K562 (cell line): ENCODE data around the gene HPS4. TPM values are rescaled to one million over a fixed set of nuclear protein-coding genes. Genes with fewer than 3 reads are reported as not detected.

Source experiments
- ATAC-seq: fragments of 200-7000 bp; cut with Tn5 transposase; 3 replicates; pipeline ENCODE4 v1.9.1; 2020; ENCODE audit warnings: moderate library complexity
- BruUV-seq: library from RNA; stranded (reverse); fragments of 400-500 nt; replicated peaks from 2 replicates; lab custom pipeline; 2021; lab: Mats Ljungman, UMichigan
- CTCF ChIA-PET: fragments of 300-600 bp; formaldehyde crosslinking; extraction: SDS; loops from one replicate; lab custom pipeline; 2021; ENCODE audit warnings: low intra/inter-chr PET ratio; lab: Yijun Ruan, JAX
- POLR2A ChIA-PET: fragments of 300-600, 350-650 bp; sonication (Branson Sonifier 250); formaldehyde crosslinking; extraction: SDS; loops from one replicate; lab custom pipeline; 2021; ENCODE audit warnings: antibody characterized with exemption, inconsistent platforms; lab: Yijun Ruan, JAX
- DNase-seq, 4 experiments: peaks; one replicate each; pipeline versions ENCODE4 v3.0.0 to v3.0.0-alpha.2; 2011 to 2018; ENCODE audit warnings: low spot score in 3 of 4, mixed read lengths in 3 of 4; ENCODE audit errors: extremely low read depth in 1 of 4
- FAIRE-seq: peaks from 2 replicates; lab custom pipeline; 2011; peaks lifted over from hg19 to GRCh38; lab: Jason Lieb, UNC
- H2AFZ ChIP-seq: 2 replicates; pipeline ENCODE4 v1.6.0; 2011; ENCODE audit warnings: low read depth, low read length, control low read depth, inconsistent platforms
- H3K27ac ChIP-seq: fragments of 200-600 bp; 3 replicates; pipeline ENCODE4 v1.8.0; 2011; ENCODE audit warnings: low read depth, mild to moderate bottlenecking, control low read depth, inconsistent platforms, low read length, moderate library complexity, mixed read lengths; ENCODE audit errors: extremely low read depth
- H3K27me3 ChIP-seq, 2 experiments: fragments of 300-600 bp in 1 of 2; 2 replicates in 1 of 2; 3 replicates in 1 of 2; pipeline versions ENCODE4 v1.6.0 to v1.8.0; 2011; ENCODE audit warnings: inconsistent platforms in 2 of 2, low read length in 2 of 2, mild to moderate bottlenecking in 1 of 2, mixed read lengths in 1 of 2, moderate library complexity in 1 of 2; ENCODE audit not compliant: control insufficient read depth in 2 of 2, insufficient read depth in 2 of 2
- H3K36me3 ChIP-seq: fragments of 300-600 bp; 3 replicates; pipeline ENCODE4 v1.8.0; 2011; ENCODE audit warnings: mild to moderate bottlenecking, low read length, inconsistent platforms; ENCODE audit not compliant: control insufficient read depth, insufficient read depth
- H3K4me1 ChIP-seq, 2 experiments: fragments of 200-600 bp in 1 of 2; replicated peaks in 1 of 2; 2 replicates in 1 of 2; 3 replicates in 1 of 2; pipeline versions ENCODE4 v1.5.1 to v1.8.0; 2011; ENCODE audit warnings: inconsistent platforms in 2 of 2, low read length in 2 of 2, mild to moderate bottlenecking in 1 of 2, mixed read lengths in 1 of 2, moderate library complexity in 1 of 2; ENCODE audit not compliant: control insufficient read depth in 2 of 2, insufficient read depth in 2 of 2
- H3K4me2 ChIP-seq: 2 replicates; pipeline ENCODE4 v1.6.1; 2011; ENCODE audit warnings: low read length, control low read depth, inconsistent platforms, mixed read lengths; ENCODE audit not compliant: insufficient read depth
- H3K4me3 ChIP-seq: fragments of 200-600 bp; sonication (generic), shearing (Covaris generic); 2 replicates; pipeline ENCODE4 v1.5.1; 2016; ENCODE audit warnings: control low read depth, inconsistent platforms
- H3K79me2 ChIP-seq: fragments of 200-600 bp; 3 replicates; pipeline ENCODE4 v1.8.0; 2011; ENCODE audit warnings: low read length, inconsistent platforms; ENCODE audit not compliant: control insufficient read depth, insufficient read depth
- H3K9ac ChIP-seq, 2 experiments: 2 replicates each; pipeline versions ENCODE4 v1.6.0 to v1.6.1; 2011; ENCODE audit warnings: low read depth in 2 of 2, low read length in 2 of 2, control low read depth in 1 of 2, inconsistent platforms in 1 of 2, mild to moderate bottlenecking in 1 of 2, mixed read lengths in 1 of 2; ENCODE audit not compliant: insufficient read depth in 1 of 2
- H3K9me1 ChIP-seq: one replicate; pipeline ENCODE4 v1.6.0; 2011; ENCODE audit warnings: inconsistent platforms, mild to moderate bottlenecking, low read length, moderate library complexity; ENCODE audit not compliant: control insufficient read depth, insufficient read depth
- H3K9me3 ChIP-seq: replicated peaks from 2 replicates; pipeline ENCODE4 v1.5.1; 2011; ENCODE audit warnings: low read depth, low read length, inconsistent platforms; ENCODE audit not compliant: control insufficient read depth, insufficient read depth
- H4K20me1 ChIP-seq: replicated peaks from 2 replicates; pipeline ENCODE4 v1.6.1; 2011; ENCODE audit warnings: low read length, inconsistent platforms, mixed read lengths; ENCODE audit not compliant: control insufficient read depth, insufficient read depth
- ARID2 ChIP-seq: fragments of 450-650 bp; IDR thresholded peaks from 2 replicates; pipeline ENCODE4 v1.6.1; 2017; ENCODE audit warnings: antibody characterized with exemption, mild to moderate bottlenecking
- CBX1 ChIP-seq: sonication (generic); IDR thresholded peaks from 2 replicates; pipeline ENCODE4 v1.6.1; 2016; ENCODE audit warnings: antibody characterized with exemption, low read depth, mild to moderate bottlenecking
- KAT2B ChIP-seq: IDR thresholded peaks from one replicate; pipeline ENCODE4 v1.6.1; 2012; ENCODE audit warnings: low read depth, mild to moderate bottlenecking, control low read depth, inconsistent platforms, low read length, moderate library complexity
- MBD1 ChIP-seq: fragments of 250-450 bp; sonication (Bioruptor Pico); IDR thresholded peaks from 2 replicates; pipeline ENCODE4 v1.8.0; 2022; ENCODE audit warnings: inconsistent platforms
- NFATC3 ChIP-seq: fragments of 450-650 bp; IDR thresholded peaks from 2 replicates; pipeline ENCODE4 v1.6.1; 2017; ENCODE audit warnings: mild to moderate bottlenecking
- NFE2 ChIP-seq: IDR thresholded peaks from 2 replicates; pipeline ENCODE4 v1.6.1; 2014; ENCODE audit warnings: antibody characterized with exemption, low read depth
- SIN3B ChIP-seq: fragments of 450-650 bp; IDR thresholded peaks from 2 replicates; pipeline ENCODE4 v1.6.1; 2017; ENCODE audit warnings: low read depth, mild to moderate bottlenecking, moderate library complexity
- SPI1 ChIP-seq: IDR thresholded peaks from 2 replicates; pipeline ENCODE4 v1.6.1; 2011; ENCODE audit warnings: low read depth, low read length, control low read depth, borderline replicate concordance
- SRSF9 ChIP-seq: fragments of 200-400 bp; formaldehyde crosslinking; IDR thresholded peaks from 2 replicates; pipeline ENCODE4 v1.6.1; 2017; ENCODE audit warnings: low read depth, low read length, borderline replicate concordance
- WGBS: fragments of 100-300 bp; shearing (Covaris generic); methylation state at CpG from one replicate; pipeline ENCODE4 v1.1.6; 2016; ENCODE audit warnings: low coverage, mixed read lengths; ENCODE audit not compliant: insufficient coverage; ENCODE audit errors: missing lambda C conversion rate; 5-methylcytosine and 5-hydroxymethylcytosine counted together
- in situ Hi-C: fragments of 300-500 bp; cut with MboI; formaldehyde crosslinking; loops from 4 replicates; pipeline ENCODE4 v1.15.0; 2018; ENCODE audit warnings: inconsistent platforms, mixed read lengths
- intact Hi-C: fragments of 100-400 bp; cut with micrococcal nuclease; formaldehyde crosslinking; loops from 2 replicates; pipeline ENCODE4 v1.14.2; 2022
- polyA plus RNA-seq, 8 experiments: library from polyadenylated mRNA; depleted of rRNA in 4 of 8; stranded (reverse) in 5 of 8; unstranded in 3 of 8; fragments of >200 nt; fragmentation: Nextera tagmentation in 2 of 8; fragmentation: Illumina TruSeq in 1 of 8; extraction: Ambion mirVana in 2 of 8; extraction: Trizol in 1 of 8; gene quantifications; 2 replicates each; pipeline versions ENCODE4 v1.2.1 to v1.2.3, GENCODE V29; 2011 to 2014; ENCODE audit warnings: inconsistent platforms in 1 of 8, missing spikeins in 1 of 8
- total RNA-seq, 7 experiments: library from RNA; depleted of rRNA in 6 of 7; stranded (reverse); fragments of >200 nt in 6 of 7; fragmentation: Illumina TruSeq in 2 of 7; extraction: Trizol in 2 of 7; gene quantifications; 2 replicates each; pipeline versions ENCODE4 v1.2.1 to v1.2.3, GENCODE V29; 2011 to 2021; ENCODE audit warnings: low replicate concordance in 1 of 7

Gene HPS4
- total and polyA plus RNA-seq, 9 of the 15 experiments (the other 6 are each of a cell fraction or from before 2014, with no cell fraction given): 12.8 to 29.2 (median 25.3) TPM

GRCh38 chr22:26442086-26442756, 41.4 kb downstream of the HPS4 start:
- no peaks in the 10 kb centered on the region for H3K79me2 ChIP-seq
- 58% methylated on average over 4 of the region's 4 CpGs for WGBS
- no TSS peak for BruUV-seq
- ATAC-seq: no peak
- ChIA-PET CTCF (no interaction called here), POLR2A (no interaction called here)
- no peaks in the 10 kb centered on the region for H3K27me3 ChIP-seq
- H3K4me1 ChIP-seq: peaks cover 0 to 3% of the 10 kb centered on the region in 2 experiments; a peak in 2 of 5 replicates
- in situ Hi-C loops: no loop called here
- H2AFZ ChIP-seq: no peak overlapping the region
- no peaks in the 10 kb centered on the region for H3K36me3 ChIP-seq
- no peak for TF ChIP-seq SRSF9
- TF ChIP-seq SPI1: peak; percentile 76; the same call in 1 of the 2 replicates
- TF ChIP-seq SIN3B: no peak
- no peak for TF ChIP-seq CBX1
- TF ChIP-seq NFE2: no peak
- no peak for TF ChIP-seq MBD1 (CRISPR knock-in tag)
- no peak for TF ChIP-seq KAT2B
- no peak for TF ChIP-seq NFATC3
- no peak for TF ChIP-seq ARID2
- no peaks in the 10 kb centered on the region for H3K9me1 ChIP-seq
- no peak overlapping the region for H3K4me3 ChIP-seq
- H4K20me1 ChIP-seq: no peaks in the 10 kb centered on the region
- DNase-seq: no peak
- no peaks in the 10 kb centered on the region for H3K9me3 ChIP-seq
- H3K27ac ChIP-seq: no peak overlapping the region
- no peak overlapping the region for H3K4me2 ChIP-seq
- intact Hi-C loops: no loop called here
- H3K9ac ChIP-seq: no peak overlapping the region
- FAIRE-seq: no peak
